GM23248 (cell line): ENCODE results near the gene STIP1. TPM values are rescaled to one million over a fixed set of nuclear protein-coding genes. Genes with fewer than 3 reads are reported as not detected.

Experiments
- DNase-seq: peaks from one replicate; pipeline ENCODE4 v3.0.0-alpha.2; 2015
- H2AFZ ChIP-seq: fragments of 200-600 bp; sonication (generic); 2 replicates; pipeline ENCODE4 v1.6.1; 2016; ENCODE audit warnings: antibody characterized with exemption
- H3F3A ChIP-seq: fragments of 200-600 bp; sonication (generic); 2 replicates; pipeline ENCODE4 v1.6.1; 2016; ENCODE audit warnings: mild to moderate bottlenecking, antibody characterized with exemption, mixed run types; ENCODE audit not compliant: insufficient read depth
- H3K27ac ChIP-seq: fragments of 200-600 bp; sonication (generic); 2 replicates; pipeline ENCODE4 v1.5.1; 2016; ENCODE audit warnings: mild to moderate bottlenecking
- H3K27me3 ChIP-seq: fragments of 200-600 bp; sonication (generic); replicated peaks from 2 replicates; pipeline ENCODE4 v1.6.1; 2016; ENCODE audit warnings: mild to moderate bottlenecking; ENCODE audit not compliant: insufficient read depth
- H3K36me3 ChIP-seq: fragments of 200-600 bp; sonication (generic); 2 replicates; pipeline ENCODE4 v1.6.1; 2016; ENCODE audit warnings: low read depth, mild to moderate bottlenecking
- H3K4me1 ChIP-seq: fragments of 200-600 bp; sonication (generic); 2 replicates; pipeline ENCODE4 v1.6.1; 2016; ENCODE audit warnings: mild to moderate bottlenecking; ENCODE audit not compliant: insufficient read depth
- H3K4me2 ChIP-seq: fragments of 200-600 bp; sonication (generic); one replicate; pipeline ENCODE4 v1.6.1; 2016; ENCODE audit warnings: mild to moderate bottlenecking; ENCODE audit not compliant: unreplicated experiment
- H3K4me3 ChIP-seq: fragments of 200-600 bp; sonication (generic); 2 replicates; pipeline ENCODE4 v1.5.1; 2016; ENCODE audit warnings: mild to moderate bottlenecking
- H3K79me2 ChIP-seq: fragments of 200-600 bp; sonication (generic); 2 replicates; pipeline ENCODE4 v1.6.1; 2016; ENCODE audit warnings: mild to moderate bottlenecking; ENCODE audit not compliant: insufficient read depth
- H3K9ac ChIP-seq: fragments of 200-600 bp; sonication (generic); 2 replicates; pipeline ENCODE4 v1.6.1; 2016; ENCODE audit warnings: mild to moderate bottlenecking
- H3K9me2 ChIP-seq: fragments of 200-600 bp; sonication (generic); 2 replicates; pipeline ENCODE4 v1.6.1; 2016; ENCODE audit warnings: mixed run types, mild to moderate bottlenecking, moderate library complexity; ENCODE audit not compliant: insufficient read depth
- H3K9me3 ChIP-seq: fragments of 200-600 bp; sonication (generic); one replicate; pipeline ENCODE4 v1.6.1; 2017; ENCODE audit warnings: low read depth
- H4K20me1 ChIP-seq: fragments of 200-600 bp; sonication (generic); 2 replicates; pipeline ENCODE4 v1.6.0; 2016; ENCODE audit not compliant: insufficient read depth
- EZH2 ChIP-seq: fragments of 200-600 bp; sonication (generic); IDR thresholded peaks from 2 replicates; pipeline ENCODE4 v1.6.1; 2018; ENCODE audit warnings: antibody characterized with exemption, mild to moderate bottlenecking; ENCODE audit not compliant: insufficient read depth, poor library complexity, severe bottlenecking
- EZH2phosphoT487 ChIP-seq: fragments of 200-600 bp; sonication (generic); IDR thresholded peaks from 2 replicates; pipeline ENCODE4 v1.6.1; 2018; ENCODE audit warnings: antibody characterized with exemption, moderate library complexity, mild to moderate bottlenecking, low read depth; ENCODE audit not compliant: insufficient read depth
- WGBS, 2 experiments: methylation state at CpG; one replicate each; pipeline ENCODE4 v1.1.6; 2015 to 2017; ENCODE audit warnings: low lambda C conversion rate in 2 of 2, low coverage in 1 of 2; ENCODE audit errors: missing lambda C conversion rate in 2 of 2; 5-methylcytosine and 5-hydroxymethylcytosine counted together
- in situ Hi-C: fragments of 300-500 bp; cut with MboI; formaldehyde crosslinking; loops from 2 replicates; pipeline ENCODE4 v1.15.0; 2020
- polyA plus RNA-seq: library from polyadenylated mRNA; unstranded; fragments of >200 nt; fragmentation: Nextera tagmentation; extraction: Ambion mirVana; gene quantifications from 2 replicates; pipeline ENCODE4 v1.2.1, GENCODE V29; 2016
- total RNA-seq: library from RNA; depleted of rRNA; stranded (reverse); fragments of >200 nt; shearing (Covaris generic); gene quantifications from 2 replicates; pipeline ENCODE4 v1.2.3, GENCODE V29; 2014

Gene STIP1
- total and polyA plus RNA-seq, 2 experiments from 2014 or later, result 115 to 128 TPM

DNA sequence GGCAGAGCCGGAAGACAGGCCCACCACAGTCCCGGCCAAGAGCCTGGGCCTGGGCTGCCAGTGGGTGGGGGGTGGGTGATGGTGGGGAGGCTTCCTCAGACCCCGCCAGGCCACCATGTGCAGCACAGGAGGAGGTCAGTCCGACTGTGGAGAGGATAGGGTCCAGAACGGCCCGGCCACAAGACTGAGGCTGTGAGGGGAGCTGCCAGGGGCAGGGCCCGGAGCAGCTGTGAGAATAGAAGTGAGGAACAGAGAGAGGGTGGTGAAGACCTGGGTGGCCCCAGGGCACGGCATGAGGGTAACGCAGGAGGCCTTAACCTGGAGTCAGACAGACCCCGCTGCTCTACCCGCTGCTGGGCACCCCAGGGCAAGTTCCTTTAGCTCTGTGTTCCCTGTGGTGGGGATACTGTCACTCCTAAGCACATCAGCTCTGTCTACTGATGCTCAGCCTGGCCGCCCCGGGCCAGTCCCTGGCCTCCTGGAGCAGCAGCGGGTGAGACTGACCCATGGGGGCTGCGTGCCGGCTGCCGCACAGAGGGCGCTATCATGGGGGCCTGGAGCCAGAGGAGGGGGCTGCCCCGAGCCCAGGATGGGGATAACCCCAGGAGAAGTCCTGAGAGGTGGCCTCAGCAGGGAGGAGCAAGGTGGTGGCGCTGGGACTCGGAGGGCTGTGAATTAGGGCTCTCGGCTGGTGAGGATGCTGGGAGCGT is 22.3 kb downstream of the STIP1 start:
- H3K4me2 ChIP-seq, result peak overlapping the region; percentile 45

DNA sequence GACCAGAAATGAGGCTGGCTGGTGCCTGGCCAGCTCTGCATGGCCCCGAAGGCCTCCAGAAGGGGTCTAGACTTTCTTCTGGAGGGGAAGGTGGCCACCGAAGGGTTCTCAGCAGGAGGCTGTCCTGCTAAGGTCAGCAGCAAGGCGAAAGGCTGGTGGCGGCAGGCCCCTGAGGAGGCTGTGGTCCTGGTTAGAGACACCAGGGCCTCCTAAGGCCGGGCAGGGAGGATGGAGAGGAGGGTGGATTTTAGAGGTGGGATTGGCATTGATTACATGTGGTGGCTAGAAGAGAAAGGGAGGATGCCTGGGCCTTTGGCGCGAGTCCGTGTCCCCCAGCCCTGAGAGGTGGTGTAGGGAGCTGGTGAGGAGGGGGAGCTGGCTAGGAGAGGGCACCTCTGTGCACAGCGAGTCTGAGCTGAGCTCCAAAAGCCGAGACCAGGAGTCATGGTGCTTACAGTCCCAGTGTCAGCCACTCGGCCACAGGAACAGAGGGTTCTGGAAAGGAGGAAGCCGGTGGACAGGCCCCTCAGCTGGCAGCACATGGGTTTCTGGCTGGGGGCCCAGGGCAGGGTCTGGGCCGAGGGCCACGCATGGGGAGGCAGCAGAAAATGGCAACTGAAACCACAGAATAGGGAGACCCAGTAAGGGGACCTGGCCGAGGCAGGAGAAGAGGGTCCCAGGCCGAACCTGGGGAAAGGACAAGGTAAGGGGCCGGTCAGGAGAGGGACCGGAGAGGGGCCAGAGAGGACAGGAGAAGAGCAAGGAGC is 23.0 kb downstream of the STIP1 start:
- no peaks in the 10 kb centered on the region for H3K9me2 ChIP-seq
- DNase-seq, result no peak
- H3K4me1 ChIP-seq, result peaks cover 13% of the 10 kb centered on the region
- in situ Hi-C loops, result no loop called here
- no peak overlapping the region for H3K9ac ChIP-seq
- no peak overlapping the region for H3K4me2 ChIP-seq
- H3K27ac ChIP-seq, result no peak overlapping the region
- no peak overlapping the region for H3K4me3 ChIP-seq
- H3F3A ChIP-seq, result peaks cover 8% of the 10 kb centered on the region
- no peaks in the 10 kb centered on the region for H4K20me1 ChIP-seq
- H2AFZ ChIP-seq, result no peak overlapping the region
- 86 to 87% methylated on average over 18 of the region's 18 CpGs for WGBS, 2 experiments
- no peaks in the 10 kb centered on the region for H3K79me2 ChIP-seq
- H3K36me3 ChIP-seq, result no peaks in the 10 kb centered on the region
- no peaks in the 10 kb centered on the region for H3K27me3 ChIP-seq
- no peaks in the 10 kb centered on the region for H3K9me3 ChIP-seq
- TF ChIP-seq EZH2 (no peak), EZH2phosphoT487 (no peak)

More for the DNA sequence above, 22.3 kb downstream of the STIP1 start:
- Histone ChIP-seq H3K36me3 (no peaks in the 10 kb centered on the region), H3K4me1 (peaks cover 13% of the 10 kb centered on the region), H3K9me2 (no peaks in the 10 kb centered on the region), H3K79me2 (no peaks in the 10 kb centered on the region), H3K4me3 (no peak overlapping the region), H2AFZ (peak overlapping the region; percentile 49), H4K20me1 (no peaks in the 10 kb centered on the region), H3K9me3 (no peaks in the 10 kb centered on the region), H3F3A (peaks cover 3% of the 10 kb centered on the region; the same call in 1 of the 2 replicates), H3K27ac (peak overlapping the region; percentile 59), H3K27me3 (no peaks in the 10 kb centered on the region), H3K9ac (peak overlapping the region; percentile 70)
- 71 to 84% methylated on average over 18 to 23 of the region's 23 CpGs for WGBS, 2 experiments
- in situ Hi-C loops, result no loop called here
- no peak for DNase-seq
- TF ChIP-seq EZH2 (no peak), EZH2phosphoT487 (no peak)

DNA sequence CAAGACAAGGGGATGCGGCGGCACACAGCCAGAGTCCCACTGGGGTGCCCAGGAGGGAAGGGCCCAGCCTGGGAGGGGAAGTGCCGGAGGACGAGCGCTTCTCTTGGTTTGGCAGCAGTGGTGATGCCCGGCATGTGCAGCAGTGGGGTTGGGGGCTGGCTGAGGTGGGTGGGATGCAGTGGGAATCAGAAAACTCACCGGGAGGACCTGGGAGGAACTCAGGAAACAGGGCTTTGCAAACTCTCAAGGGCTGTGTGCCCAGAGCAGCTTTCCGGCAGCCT is 23.5 kb downstream of the STIP1 start:
- Histone ChIP-seq H3K4me1 (peaks cover 10% of the 10 kb centered on the region), H3K36me3 (no peaks in the 10 kb centered on the region), H3K4me2 (no peak overlapping the region), H3K9me3 (no peaks in the 10 kb centered on the region), H2AFZ (no peak overlapping the region), H3F3A (peaks cover 13% of the 10 kb centered on the region), H3K27ac (no peak overlapping the region), H3K4me3 (no peak overlapping the region), H3K9me2 (no peaks in the 10 kb centered on the region), H3K9ac (no peak overlapping the region), H3K27me3 (no peaks in the 10 kb centered on the region), H3K79me2 (no peaks in the 10 kb centered on the region), H4K20me1 (no peaks in the 10 kb centered on the region)
- in situ Hi-C loops, result no loop called here
- DNase-seq, result no peak
- WGBS, 2 experiments, result 94 to 100% methylated on average over 6 to 8 of the region's 8 CpGs
- TF ChIP-seq EZH2 (no peak), EZH2phosphoT487 (no peak)

DNA sequence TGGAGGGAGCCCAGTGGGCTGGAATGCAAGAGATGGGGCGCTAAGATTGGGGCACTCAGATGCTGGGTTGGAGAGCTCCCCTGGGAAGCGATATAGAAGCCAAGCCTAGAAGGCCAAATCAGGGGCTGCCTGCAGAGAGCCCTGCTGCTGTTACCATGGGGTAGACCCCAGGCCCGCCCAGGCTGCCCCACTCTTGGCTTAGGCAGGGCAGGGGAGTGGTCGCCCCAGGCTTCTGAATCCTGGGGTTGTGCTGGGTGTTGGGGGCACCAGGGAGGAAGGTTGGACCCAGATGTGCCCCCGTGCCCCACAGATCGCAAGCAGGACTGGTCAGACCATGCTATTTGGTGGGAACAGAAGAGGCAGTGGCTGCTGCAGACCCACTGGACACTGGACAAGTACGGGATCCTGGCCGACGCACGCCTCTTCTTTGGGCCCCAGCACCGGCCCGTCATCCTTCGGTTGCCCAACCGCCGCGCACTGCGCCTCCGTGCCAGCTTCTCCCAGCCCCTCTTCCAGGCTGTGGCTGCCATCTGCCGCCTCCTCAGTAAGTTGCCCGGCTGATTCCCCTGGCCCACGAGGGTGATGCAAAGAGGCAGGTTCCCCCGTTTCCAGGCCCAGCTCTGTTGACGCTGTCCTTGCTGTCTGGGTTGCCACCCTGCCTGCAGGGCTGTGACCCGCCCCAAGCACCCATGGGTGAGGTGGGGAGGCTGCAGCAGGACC is 24.5 kb downstream of the STIP1 start:
- Histone ChIP-seq H3K9me2 (no peaks in the 10 kb centered on the region), H3K9ac (no peak overlapping the region), H3K27ac (no peak overlapping the region), H3K4me1 (peaks cover 19% of the 10 kb centered on the region), H3K79me2 (no peaks in the 10 kb centered on the region), H3K27me3 (no peaks in the 10 kb centered on the region), H3K36me3 (no peaks in the 10 kb centered on the region), H3K9me3 (no peaks in the 10 kb centered on the region), H3K4me3 (no peak overlapping the region), H3K4me2 (no peak overlapping the region), H3F3A (peaks cover 20% of the 10 kb centered on the region), H2AFZ (no peak overlapping the region), H4K20me1 (no peaks in the 10 kb centered on the region)
- WGBS, 2 experiments, result 94 to 96% methylated on average over 18 to 24 of the region's 24 CpGs
- in situ Hi-C loops, result no loop called here
- DNase-seq, result no peak
- TF ChIP-seq EZH2phosphoT487, result no peak
- TF ChIP-seq EZH2, result no peak
